ENCODE data around the gene PLPP2.
"Not testable (repeated sequence)": the region's sequence is repeated elsewhere in the genome, so short reads cannot be mapped to it uniquely, and the experiment has no call there.

DNA sequence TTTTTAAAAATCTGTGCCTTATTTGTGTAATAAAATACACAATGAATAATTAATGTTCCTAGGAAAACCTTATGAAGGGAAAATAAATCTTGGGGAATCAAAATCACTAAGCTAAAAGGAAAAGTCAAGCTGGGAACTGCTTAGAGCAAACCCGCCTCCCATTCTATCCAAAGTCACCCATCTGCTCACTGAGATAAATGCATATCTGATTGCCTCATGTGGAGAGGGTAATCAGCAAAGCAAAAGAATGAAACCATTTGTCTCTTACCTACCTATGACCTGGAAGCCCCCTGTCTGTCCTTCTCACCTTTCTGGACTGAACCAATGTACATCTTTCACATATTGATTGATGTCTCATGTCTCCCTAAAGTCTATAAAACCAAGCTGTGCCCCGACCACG lies 34.4 kb downstream of the PLPP2 start:
- TF ChIP-seq, protein P1, sequence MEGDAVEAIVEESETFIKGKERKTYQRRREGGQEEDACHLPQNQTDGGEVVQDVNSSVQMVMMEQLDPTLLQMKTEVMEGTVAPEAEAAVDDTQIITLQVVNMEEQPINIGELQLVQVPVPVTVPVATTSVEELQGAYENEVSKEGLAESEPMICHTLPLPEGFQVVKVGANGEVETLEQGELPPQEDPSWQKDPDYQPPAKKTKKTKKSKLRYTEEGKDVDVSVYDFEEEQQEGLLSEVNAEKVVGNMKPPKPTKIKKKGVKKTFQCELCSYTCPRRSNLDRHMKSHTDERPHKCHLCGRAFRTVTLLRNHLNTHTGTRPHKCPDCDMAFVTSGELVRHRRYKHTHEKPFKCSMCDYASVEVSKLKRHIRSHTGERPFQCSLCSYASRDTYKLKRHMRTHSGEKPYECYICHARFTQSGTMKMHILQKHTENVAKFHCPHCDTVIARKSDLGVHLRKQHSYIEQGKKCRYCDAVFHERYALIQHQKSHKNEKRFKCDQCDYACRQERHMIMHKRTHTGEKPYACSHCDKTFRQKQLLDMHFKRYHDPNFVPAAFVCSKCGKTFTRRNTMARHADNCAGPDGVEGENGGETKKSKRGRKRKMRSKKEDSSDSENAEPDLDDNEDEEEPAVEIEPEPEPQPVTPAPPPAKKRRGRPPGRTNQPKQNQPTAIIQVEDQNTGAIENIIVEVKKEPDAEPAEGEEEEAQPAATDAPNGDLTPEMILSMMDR (IDR thresholded peaks at IDR 0.05): not testable (repeated sequence)
- not testable (repeated sequence) for TF ChIP-seq POLR2A, POLR2AphosphoS5 (IDR thresholded peaks at IDR 0.05)

Data from upper lobe of left lung (tissue), 4 donors.